K562 (cell line): ENCODE measurements around the gene CADPS2. TPM values are rescaled to one million over a fixed set of nuclear protein-coding genes. Genes with fewer than 3 reads are reported as not detected.

Experiments
- AFF4 ChIP-seq: sonication (generic); formaldehyde crosslinking; IDR thresholded peaks from 2 replicates; pipeline ENCODE4 v1.8.0; 2023; ENCODE audit warnings: mild to moderate bottlenecking, missing genetic modification reagents
- POLR2AphosphoS2 ChIP-seq: IDR thresholded peaks from 2 replicates; pipeline ENCODE4 v1.6.1; 2012; ENCODE audit warnings: low read length, improper control_type of control experiment
- SMAD4 ChIP-seq: fragments of 250-450 bp; sonication (Bioruptor Pico); conservative IDR thresholded peaks from 2 replicates; pipeline ENCODE4 v1.8.0; 2021; ENCODE audit warnings: inconsistent platforms, mild to moderate bottlenecking, moderate library complexity
- U2AF1 ChIP-seq: fragments of 200-400 bp; formaldehyde crosslinking; optimal IDR thresholded peaks from 2 replicates; pipeline ENCODE3; 2017; ENCODE audit warnings: mild to moderate bottlenecking, low read depth, low read length, moderate library complexity
- ZNF212 ChIP-seq: fragments of 450-650 bp; formaldehyde crosslinking; IDR thresholded peaks from 2 replicates; pipeline ENCODE4 v1.4.0; 2020; ENCODE audit warnings: mild to moderate bottlenecking
- ZNF592 ChIP-seq: fragments of 450-650 bp; IDR thresholded peaks from 2 replicates; pipeline ENCODE4 v1.6.1; 2017; ENCODE audit warnings: antibody characterized with exemption, mild to moderate bottlenecking
- polyA plus RNA-seq, 8 experiments: library from polyadenylated mRNA; depleted of rRNA in 4 of 8; stranded (reverse) in 5 of 8; unstranded in 3 of 8; fragments of >200 nt; fragmentation: Nextera tagmentation in 2 of 8; fragmentation: Illumina TruSeq in 1 of 8; extraction: Ambion mirVana in 2 of 8; extraction: Trizol in 1 of 8; gene quantifications; 2 replicates each; pipeline versions ENCODE4 v1.2.1 to v1.2.3, GENCODE V29; 2011 to 2014; ENCODE audit warnings: inconsistent platforms in 1 of 8, missing spikeins in 1 of 8
- total RNA-seq, 7 experiments: library from RNA; depleted of rRNA in 6 of 7; stranded (reverse); fragments of >200 nt in 6 of 7; fragmentation: Illumina TruSeq in 2 of 7; extraction: Trizol in 2 of 7; gene quantifications; 2 replicates each; pipeline versions ENCODE4 v1.2.1 to v1.2.3, GENCODE V29; 2011 to 2021; ENCODE audit warnings: low replicate concordance in 1 of 7

CADPS2 gene
- total and polyA plus RNA-seq, 9 of the 15 experiments (the other 6 are each of a cell fraction or from before 2014, with no cell fraction given) = 0.03 to 0.14 (median 0.04) TPM; not detected in 1

GRCh38 chr7:122658856-122659255 is 227.4 kb downstream of the CADPS2 start (continued):
- TF ChIP-seq AFF4 (CRISPR knock-in tag) (no peak), ZNF212 (CRISPR knock-in tag) (no peak), POLR2AphosphoS2 (no peak), SMAD4 (CRISPR knock-in tag) (no peak), ZNF592 (no peak), U2AF1 (no peak)
- TF ChIP-seq, all 486 proteins: peak for 0
